ENCODE measurements around the gene IL1RAP.

- TF ChIP-seq CTCF (IDR thresholded peaks at IDR 0.05; ENCODE audit: extremely low read depth in 1 of 2, insufficient read depth in 1 of 2, low read depth in 1 of 2, low read length in 2 of 2) (no peak), POLR2A (IDR thresholded peaks at IDR 0.05; ENCODE audit: low read depth, low read length) (no peak), POLR2AphosphoS5 (IDR thresholded peaks at IDR 0.05; ENCODE audit: insufficient read depth, low read depth, low read length) (no peak), FOS (IDR thresholded peaks at IDR 0.05; ENCODE audit: borderline replicate concordance, insufficient read depth, low read length) (no peak)
These were observed 33.1 kb downstream of the IL1RAP start for GRCh38 chr3:190546881-190547510.

Measured in endothelial cell of umbilical vein (primary cell).